HG03575 (cell line): ENCODE measurements around the gene SGO2.
"Not testable (repeated sequence)": the region's sequence is repeated elsewhere in the genome, so short reads cannot be mapped to it uniquely, and the experiment has no call there.

Experiments
- ATAC-seq: cut with Tn5 transposase; IDR thresholded peaks from one replicate; pipeline ENCODE4 v1.9.1; 2021; ENCODE audit not compliant: unreplicated experiment, insufficient number of reproducible peaks, low FRiP score; ENCODE audit errors: extremely low read depth

Gene SGO2

GRCh38 chr2:200616193-200616592 lies 90.2 kb downstream of the SGO2 start:
- ATAC-seq = no peak

DNA sequence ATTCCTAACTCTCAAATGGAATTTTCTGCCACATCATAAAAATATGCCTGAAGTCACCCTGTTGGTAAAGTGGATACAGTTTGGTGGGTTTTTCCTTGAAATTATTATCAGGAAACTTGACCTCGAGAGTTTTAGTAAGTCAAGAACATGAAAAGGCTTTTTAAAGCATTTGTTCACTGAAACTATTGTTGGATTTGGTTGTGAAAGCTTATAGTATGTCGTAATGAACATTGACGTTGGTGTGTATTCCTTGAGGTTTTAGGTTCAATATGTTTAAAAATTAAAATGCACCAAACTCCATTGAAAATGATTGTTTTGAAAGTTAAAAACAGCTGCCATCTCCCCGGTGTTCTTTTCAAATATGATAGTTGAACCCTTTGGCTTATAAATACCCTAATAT lies 90.6 kb downstream of the SGO2 start:
- no peak for ATAC-seq

- ATAC-seq = no peak
Measured at GRCh38 chr2:200617156-200618053, 91.4 kb downstream of the SGO2 start.

DNA sequence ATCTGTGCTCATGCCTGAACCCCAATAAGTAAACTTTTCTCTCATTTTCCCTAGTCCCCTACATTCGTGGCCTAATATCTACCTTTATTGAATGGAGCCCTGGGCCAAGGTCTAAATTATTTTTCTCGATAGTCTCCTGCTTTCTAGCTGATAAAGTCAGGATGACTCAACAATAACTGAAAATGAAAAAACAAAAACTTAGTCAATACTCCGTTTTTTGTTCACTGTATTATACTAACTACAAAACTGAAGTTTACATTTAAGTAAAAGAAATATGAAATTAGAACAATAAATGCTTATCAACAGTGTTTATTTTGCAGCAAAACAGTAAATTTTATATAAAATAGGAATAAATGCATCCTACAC lies 92.0 kb downstream of the SGO2 start:
- ATAC-seq = no peak

GRCh38 chr2:200618590-200619021 lies 92.6 kb downstream of the SGO2 start:
- no peak for ATAC-seq

GRCh38 chr2:200619279-200619678 lies 93.3 kb downstream of the SGO2 start:
- ATAC-seq = no peak

GRCh38 chr2:200620606-200621390 lies 94.8 kb downstream of the SGO2 start:
- no peak for ATAC-seq

GRCh38 chr2:200622106-200622505 lies 96.1 kb downstream of the SGO2 start:
- ATAC-seq = no peak

GRCh38 chr2:200624026-200624425 lies 98.0 kb downstream of the SGO2 start:
- ATAC-seq = no peak

DNA sequence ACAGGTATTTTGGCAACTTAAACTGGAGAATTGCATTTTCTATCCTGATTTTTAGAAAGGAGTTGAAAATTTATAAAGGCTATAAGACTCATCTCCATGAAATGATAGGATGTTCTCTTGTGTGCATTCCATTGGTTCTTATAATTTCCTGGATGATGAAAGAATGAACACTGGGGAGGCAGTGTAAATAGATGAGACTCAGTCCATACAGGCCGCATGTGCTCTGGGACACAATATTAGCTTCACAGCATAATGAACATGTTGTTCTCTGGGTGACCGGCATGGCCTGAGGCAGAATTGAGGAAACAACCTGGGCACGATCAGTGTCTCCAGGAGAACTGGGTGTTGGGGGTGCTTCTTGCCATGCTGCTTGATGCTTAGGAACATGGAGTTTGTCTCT lies 98.7 kb downstream of the SGO2 start:
- ATAC-seq = no peak

DNA sequence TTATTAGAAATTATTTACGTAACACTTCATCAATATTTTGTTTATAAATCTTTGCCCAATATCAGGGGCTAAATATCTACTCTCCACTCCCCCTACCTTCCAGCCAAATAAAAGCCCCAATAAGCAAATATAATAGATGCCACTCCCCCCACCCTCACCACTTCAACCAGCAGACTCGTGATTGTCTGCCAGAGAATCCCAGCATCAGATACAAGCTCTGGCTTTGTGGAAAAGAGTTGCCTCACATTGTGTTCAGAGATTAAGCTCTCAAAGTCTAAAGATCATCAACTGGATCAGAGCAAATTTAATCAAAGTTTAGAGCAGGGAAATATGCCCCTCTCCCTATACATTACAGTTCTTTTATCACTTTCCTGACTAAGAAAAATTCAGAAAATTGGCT lies 99.3 kb downstream of the SGO2 start:
- no peak for ATAC-seq

GRCh38 chr2:200625958-200626363 lies 100.0 kb downstream of the SGO2 start:
- ATAC-seq = no peak

DNA sequence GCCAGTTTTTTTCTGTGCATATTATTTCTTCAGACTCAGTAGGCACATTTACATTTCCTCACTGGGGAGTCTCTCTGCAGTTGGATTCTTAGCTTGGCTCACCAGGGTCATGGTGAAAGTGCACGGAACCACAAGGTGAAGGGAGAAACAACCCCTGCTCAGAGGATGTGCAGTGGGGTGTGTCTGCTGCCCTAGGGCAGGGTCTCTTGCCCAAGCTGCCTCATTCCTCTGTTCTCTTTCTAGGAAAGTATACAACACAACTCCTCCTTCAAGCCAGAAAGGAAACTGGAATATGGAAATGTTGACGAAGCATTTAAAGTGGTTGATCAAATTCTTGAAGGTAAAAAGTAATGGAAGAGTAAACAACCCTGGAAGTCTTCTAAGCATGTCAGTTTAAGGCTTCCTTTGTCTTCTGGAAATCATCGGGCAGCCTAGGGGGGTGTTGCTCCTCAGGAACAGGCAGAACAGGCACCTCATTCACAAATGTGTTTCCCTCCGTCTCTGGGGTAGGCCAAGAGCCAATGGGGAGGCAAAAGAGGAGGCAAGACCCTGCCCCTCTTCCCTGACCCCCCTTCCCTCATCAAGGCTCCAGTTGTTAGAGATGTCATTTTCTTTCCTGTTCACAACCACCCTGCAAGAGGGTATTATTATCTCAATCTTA lies 101.2 kb downstream of the SGO2 start:
- ATAC-seq = no peak

GRCh38 chr2:200628461-200628860 lies 102.5 kb downstream of the SGO2 start:
- not testable (repeated sequence) for ATAC-seq

GRCh38 chr2:200631287-200631686 lies 105.3 kb downstream of the SGO2 start:
- no peak for ATAC-seq
